ENCODE data around the gene WNK2.
A peak's percentile ranks its signal among the peaks of the same experiment; 100 is the strongest.

WNK2 gene

DNA sequence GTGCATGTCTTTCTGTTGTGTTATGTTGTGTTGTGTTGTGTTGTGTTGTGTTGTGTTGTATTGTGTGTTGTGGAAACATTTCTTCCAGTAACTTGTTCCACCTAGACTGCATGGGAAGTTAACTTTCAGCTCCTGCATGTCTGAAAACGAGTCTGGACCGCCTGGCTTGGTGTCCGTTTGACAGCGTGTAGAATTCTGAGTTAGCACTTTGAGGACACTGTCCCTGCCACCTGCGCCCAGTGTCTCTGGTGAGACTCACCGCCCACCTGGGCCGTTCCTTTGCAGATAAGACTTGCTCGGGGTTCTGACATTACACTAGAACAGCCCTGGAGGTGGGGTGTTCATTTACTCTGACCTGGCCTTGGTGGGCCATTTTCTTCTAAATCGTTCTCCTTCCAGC lies 42.0 kb downstream of the WNK2 start:
- Histone ChIP-seq H3K4me1 (ENCODE audit: control insufficient read depth, low read length) (peaks cover 28% of the 10 kb centered on the region), H3K27me3 (ENCODE audit: control insufficient read depth, low read length) (no peaks in the 10 kb centered on the region), H3K4me3 (ENCODE audit: low read length) (peak overlapping the region; percentile 6; the same call in 1 of the 2 replicates), H3K9me2 (replicated peaks; ENCODE audit: control insufficient read depth, low read length) (no peaks in the 10 kb centered on the region), H3K27ac (ENCODE audit: low read depth, low read length) (no peak overlapping the region), H4K20me1 (ENCODE audit: control insufficient read depth, insufficient read depth, low read depth, low read length) (no peaks in the 10 kb centered on the region), H3F3A (ENCODE audit: control insufficient read depth, insufficient read depth) (no peaks in the 10 kb centered on the region), H3K4me2 (ENCODE audit: low read length) (peak overlapping the region; percentile 56), H3K9me3 (ENCODE audit: control insufficient read depth, insufficient read depth, low read length) (no peaks in the 10 kb centered on the region), H3K36me3 (ENCODE audit: control insufficient read depth, low read length) (no peaks in the 10 kb centered on the region), H3K79me2 (ENCODE audit: control insufficient read depth, low read length) (no peaks in the 10 kb centered on the region)
- no peak for TF ChIP-seq EZH2phosphoT487 (IDR thresholded peaks at IDR 0.05; ENCODE audit: borderline replicate concordance, low read length)
- no peak for TF ChIP-seq CTCF (IDR thresholded peaks at IDR 0.05; ENCODE audit: low read depth, low read length, poor library complexity, severe bottlenecking)

GRCh38 chr9:93226819-93227218 lies 42.9 kb downstream of the WNK2 start:
- TF ChIP-seq CTCF (IDR thresholded peaks at IDR 0.05; ENCODE audit: low read depth, low read length, poor library complexity, severe bottlenecking) (no peak), EZH2phosphoT487 (IDR thresholded peaks at IDR 0.05; ENCODE audit: borderline replicate concordance, low read length) (no peak)
- H3K4me3 ChIP-seq (ENCODE audit: low read length) = no peak overlapping the region
- H3K27ac ChIP-seq (ENCODE audit: low read depth, low read length) = no peak overlapping the region
- no peaks in the 10 kb centered on the region for H3F3A ChIP-seq (ENCODE audit: control insufficient read depth, insufficient read depth)
- no peaks in the 10 kb centered on the region for H3K27me3 ChIP-seq (ENCODE audit: control insufficient read depth, low read length)
- no peaks in the 10 kb centered on the region for H3K9me2 ChIP-seq (replicated peaks; ENCODE audit: control insufficient read depth, low read length)
- H3K36me3 ChIP-seq (ENCODE audit: control insufficient read depth, low read length) = no peaks in the 10 kb centered on the region
- H3K9me3 ChIP-seq (ENCODE audit: control insufficient read depth, insufficient read depth, low read length) = no peaks in the 10 kb centered on the region
- no peaks in the 10 kb centered on the region for H4K20me1 ChIP-seq (ENCODE audit: control insufficient read depth, insufficient read depth, low read depth, low read length)
- H3K4me2 ChIP-seq (ENCODE audit: low read length) = no peak overlapping the region
- H3K79me2 ChIP-seq (ENCODE audit: control insufficient read depth, low read length) = no peaks in the 10 kb centered on the region
- H3K4me1 ChIP-seq (ENCODE audit: control insufficient read depth, low read length) = peaks cover 28% of the 10 kb centered on the region

DNA sequence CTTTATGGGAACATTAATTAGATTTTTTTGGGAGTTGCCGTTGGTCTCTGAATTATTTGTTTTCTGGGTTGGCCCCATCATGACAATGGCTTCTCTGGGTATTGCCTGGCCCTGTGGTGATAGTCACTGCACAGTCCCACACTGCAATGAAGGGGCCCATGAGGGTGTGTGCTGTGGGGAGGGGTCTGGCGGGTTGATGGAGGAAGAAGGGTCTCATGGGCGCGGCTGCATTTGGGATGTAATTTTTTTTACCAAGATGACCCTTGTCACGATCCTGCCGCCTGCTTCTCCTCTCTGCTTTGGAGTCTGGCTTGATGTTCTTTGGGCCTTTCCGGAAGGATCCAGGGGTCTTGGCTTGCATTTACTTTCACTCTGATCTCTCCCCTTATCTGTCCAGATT lies 44.1 kb downstream of the WNK2 start:
- Histone ChIP-seq H3K36me3 (ENCODE audit: control insufficient read depth, low read length) (no peaks in the 10 kb centered on the region), H3K4me2 (ENCODE audit: low read length) (no peak overlapping the region), H3K4me3 (ENCODE audit: low read length) (no peak overlapping the region), H3K27ac (ENCODE audit: low read depth, low read length) (no peak overlapping the region), H3K4me1 (ENCODE audit: control insufficient read depth, low read length) (peaks cover 25% of the 10 kb centered on the region), H3K27me3 (ENCODE audit: control insufficient read depth, low read length) (no peaks in the 10 kb centered on the region), H3F3A (ENCODE audit: control insufficient read depth, insufficient read depth) (no peaks in the 10 kb centered on the region), H3K9me3 (ENCODE audit: control insufficient read depth, insufficient read depth, low read length) (no peaks in the 10 kb centered on the region), H4K20me1 (ENCODE audit: control insufficient read depth, insufficient read depth, low read depth, low read length) (no peaks in the 10 kb centered on the region), H3K9me2 (replicated peaks; ENCODE audit: control insufficient read depth, low read length) (no peaks in the 10 kb centered on the region), H3K79me2 (ENCODE audit: control insufficient read depth, low read length) (no peaks in the 10 kb centered on the region)
- no peak for TF ChIP-seq EZH2phosphoT487 (IDR thresholded peaks at IDR 0.05; ENCODE audit: borderline replicate concordance, low read length)
- no peak for TF ChIP-seq CTCF (IDR thresholded peaks at IDR 0.05; ENCODE audit: low read depth, low read length, poor library complexity, severe bottlenecking)

GRCh38 chr9:93228453-93228852 lies 44.5 kb downstream of the WNK2 start:
- Histone ChIP-seq H3K27me3 (ENCODE audit: control insufficient read depth, low read length) (no peaks in the 10 kb centered on the region), H3K27ac (ENCODE audit: low read depth, low read length) (no peak overlapping the region), H4K20me1 (ENCODE audit: control insufficient read depth, insufficient read depth, low read depth, low read length) (no peaks in the 10 kb centered on the region), H3K79me2 (ENCODE audit: control insufficient read depth, low read length) (no peaks in the 10 kb centered on the region), H3K36me3 (ENCODE audit: control insufficient read depth, low read length) (no peaks in the 10 kb centered on the region), H3F3A (ENCODE audit: control insufficient read depth, insufficient read depth) (no peaks in the 10 kb centered on the region), H3K4me2 (ENCODE audit: low read length) (no peak overlapping the region), H3K9me3 (ENCODE audit: control insufficient read depth, insufficient read depth, low read length) (no peaks in the 10 kb centered on the region), H3K4me3 (ENCODE audit: low read length) (no peak overlapping the region), H3K4me1 (ENCODE audit: control insufficient read depth, low read length) (peaks cover 21% of the 10 kb centered on the region), H3K9me2 (replicated peaks; ENCODE audit: control insufficient read depth, low read length) (no peaks in the 10 kb centered on the region)
- TF ChIP-seq CTCF (IDR thresholded peaks at IDR 0.05; ENCODE audit: low read depth, low read length, poor library complexity, severe bottlenecking) = no peak
- TF ChIP-seq EZH2phosphoT487 (IDR thresholded peaks at IDR 0.05; ENCODE audit: borderline replicate concordance, low read length) = no peak

Data from DOHH2 (cell line).